Measurements from ENCODE around the gene NFASC.

Gene NFASC

DNA sequence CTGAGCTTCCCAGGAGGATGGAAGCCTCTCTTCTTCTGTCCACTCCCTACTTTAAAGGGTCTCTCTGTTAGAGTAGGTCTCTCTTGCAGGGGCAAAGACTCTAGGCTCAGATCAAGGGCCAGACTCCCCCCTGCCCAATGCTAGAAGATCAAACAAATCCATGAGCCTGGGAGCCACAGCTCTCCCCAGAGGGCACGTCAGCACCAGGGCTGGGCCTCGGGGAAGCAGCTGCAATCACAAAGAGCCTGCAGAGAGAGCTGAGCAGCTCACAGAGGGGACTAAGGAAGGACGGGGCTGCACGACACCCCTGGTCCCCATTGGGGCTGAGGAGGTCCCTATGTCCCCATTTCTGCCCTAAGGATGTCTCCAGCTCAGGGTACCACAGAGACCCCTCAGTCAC, 176.2 kb downstream of the NFASC start:
- no peak for DNase-seq

DNA sequence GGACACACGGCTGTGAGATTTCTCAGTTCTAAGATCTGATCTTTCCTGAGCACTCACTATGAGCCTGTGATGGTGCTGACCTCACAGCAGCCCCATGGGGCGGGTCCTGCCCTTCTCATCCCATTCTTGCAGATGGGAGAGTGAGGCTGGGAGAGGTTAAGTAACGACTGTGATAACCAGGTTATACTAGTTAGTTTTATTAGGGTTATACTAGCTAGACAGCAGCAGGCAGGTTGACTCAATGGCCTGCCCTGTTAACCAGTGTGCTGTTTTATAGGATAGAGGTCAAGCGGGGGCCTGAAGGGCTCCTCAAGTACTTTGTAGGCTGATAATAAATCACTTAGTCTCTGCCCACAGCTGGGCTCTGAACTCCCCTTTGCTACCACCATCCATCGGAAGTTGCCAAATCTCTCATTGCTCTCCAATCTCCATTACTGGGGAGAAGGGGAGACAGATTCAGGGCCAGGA, 177.1 kb downstream of the NFASC start:
- DNase-seq = no peak

DNA sequence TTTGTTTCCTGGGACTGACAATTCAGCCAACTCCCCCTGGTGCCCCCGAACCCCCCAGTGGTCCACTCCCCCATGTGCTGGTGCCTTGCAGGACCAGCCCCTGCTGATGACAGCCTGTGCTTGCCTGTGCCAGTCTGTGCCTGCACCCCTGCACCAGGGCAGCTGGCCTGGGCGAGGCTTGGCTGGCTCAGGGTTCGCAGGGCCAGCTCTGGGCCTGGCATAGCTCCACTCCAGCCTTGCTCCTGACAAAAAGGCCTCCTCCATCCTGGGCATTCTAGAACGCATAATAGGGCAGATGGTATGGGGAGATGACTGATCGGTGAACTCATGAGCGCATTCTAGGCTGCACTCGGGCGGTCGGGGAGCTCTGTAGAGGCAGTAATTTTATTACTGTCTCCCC, 177.7 kb downstream of the NFASC start:
- DNase-seq = no peak

DNA sequence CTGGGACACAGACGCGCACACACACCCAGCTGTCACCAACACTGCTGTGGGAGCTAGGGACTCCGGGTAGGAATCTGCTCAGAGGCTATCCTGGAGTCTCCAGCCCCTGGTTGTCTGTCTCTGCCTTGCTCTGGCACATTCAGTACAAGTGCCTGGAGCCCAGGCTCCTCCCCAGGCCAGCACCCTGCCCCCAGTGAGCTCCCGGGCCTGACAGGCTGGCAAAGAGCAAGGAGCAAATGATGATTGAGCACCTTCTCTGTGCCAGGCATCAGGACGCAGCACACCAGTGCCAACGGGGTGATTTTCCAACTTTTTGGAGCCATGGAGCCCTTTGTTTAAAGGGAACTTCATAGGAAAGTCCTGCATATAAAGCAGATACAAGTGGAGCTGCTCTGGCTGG, 178.8 kb downstream of the NFASC start:
- no peak for DNase-seq

- no peak for DNase-seq
Measured at GRCh38 chr1:205052690-205053089, 182.0 kb downstream of the NFASC start.

DNA sequence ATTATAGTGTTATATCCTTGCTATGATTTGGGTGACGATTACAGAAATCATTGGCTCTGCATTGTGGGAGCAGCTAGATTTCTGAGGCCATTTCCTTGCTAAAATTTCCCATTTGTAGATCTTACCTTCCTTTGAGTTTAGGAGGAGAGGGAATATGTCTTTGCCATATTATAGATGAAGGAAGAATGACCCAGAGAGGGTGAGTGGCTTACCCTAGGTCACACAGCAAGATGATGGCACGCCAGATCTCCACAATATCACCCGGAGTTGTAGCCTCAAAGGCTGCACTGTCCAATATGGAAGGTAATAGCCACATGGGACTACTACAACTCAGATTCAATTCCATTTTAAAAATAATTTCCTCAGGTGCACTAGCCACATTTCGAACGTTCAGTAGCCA, 182.6 kb downstream of the NFASC start:
- DNase-seq = no peak

DNA sequence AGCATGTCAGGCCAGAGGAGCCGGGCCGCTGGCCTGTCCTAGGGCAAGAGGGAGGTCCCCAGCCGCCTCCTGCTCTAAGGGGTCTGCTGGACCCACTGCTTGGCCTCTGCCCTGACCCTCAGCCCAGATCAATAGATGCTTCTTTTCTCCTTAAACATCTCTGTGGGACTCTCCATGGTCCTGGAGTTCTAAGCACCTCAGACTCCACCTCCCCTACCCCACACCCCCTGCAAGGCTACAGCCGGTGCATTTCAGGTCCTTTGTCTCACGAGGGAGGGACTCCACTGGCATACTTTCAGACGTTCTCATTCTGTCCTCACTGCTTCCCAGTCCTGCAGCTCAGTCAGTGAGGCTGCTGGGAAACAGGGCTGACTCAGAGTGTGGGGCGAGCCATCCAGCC, 183.4 kb downstream of the NFASC start:
- DNase-seq = no peak

GRCh38 chr1:205056188-205056611, 185.5 kb downstream of the NFASC start:
- DNase-seq = no peak

DNA sequence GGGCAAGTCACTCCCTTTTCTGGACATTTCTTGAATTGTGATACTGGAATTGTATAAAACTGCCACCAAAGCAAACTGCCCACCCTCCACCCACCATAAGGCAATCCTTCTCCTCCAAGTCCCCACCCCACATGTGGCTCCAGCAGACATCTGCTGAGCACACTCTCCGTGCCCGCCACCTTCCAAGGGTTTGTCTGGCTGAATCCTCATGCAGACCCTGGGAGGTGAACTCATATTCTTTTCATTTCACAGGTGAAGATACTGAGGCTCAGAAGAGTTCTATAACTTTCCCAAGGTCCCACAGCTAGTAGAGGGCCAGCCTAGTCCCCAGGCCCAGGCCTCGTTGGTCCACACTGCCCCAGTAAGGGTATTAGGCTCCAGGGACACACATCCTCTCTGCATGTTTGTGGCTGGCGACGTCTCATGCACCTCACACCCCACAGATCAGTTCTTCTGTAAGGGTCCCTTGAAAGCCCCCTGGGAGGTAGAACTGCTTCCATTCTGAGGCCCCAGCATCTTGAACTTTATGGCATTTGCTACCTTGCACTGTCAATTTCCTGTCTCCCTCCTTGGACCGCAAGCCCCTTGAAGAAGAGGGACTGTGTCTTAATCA, 186.4 kb downstream of the NFASC start:
- no peak for DNase-seq

DNA sequence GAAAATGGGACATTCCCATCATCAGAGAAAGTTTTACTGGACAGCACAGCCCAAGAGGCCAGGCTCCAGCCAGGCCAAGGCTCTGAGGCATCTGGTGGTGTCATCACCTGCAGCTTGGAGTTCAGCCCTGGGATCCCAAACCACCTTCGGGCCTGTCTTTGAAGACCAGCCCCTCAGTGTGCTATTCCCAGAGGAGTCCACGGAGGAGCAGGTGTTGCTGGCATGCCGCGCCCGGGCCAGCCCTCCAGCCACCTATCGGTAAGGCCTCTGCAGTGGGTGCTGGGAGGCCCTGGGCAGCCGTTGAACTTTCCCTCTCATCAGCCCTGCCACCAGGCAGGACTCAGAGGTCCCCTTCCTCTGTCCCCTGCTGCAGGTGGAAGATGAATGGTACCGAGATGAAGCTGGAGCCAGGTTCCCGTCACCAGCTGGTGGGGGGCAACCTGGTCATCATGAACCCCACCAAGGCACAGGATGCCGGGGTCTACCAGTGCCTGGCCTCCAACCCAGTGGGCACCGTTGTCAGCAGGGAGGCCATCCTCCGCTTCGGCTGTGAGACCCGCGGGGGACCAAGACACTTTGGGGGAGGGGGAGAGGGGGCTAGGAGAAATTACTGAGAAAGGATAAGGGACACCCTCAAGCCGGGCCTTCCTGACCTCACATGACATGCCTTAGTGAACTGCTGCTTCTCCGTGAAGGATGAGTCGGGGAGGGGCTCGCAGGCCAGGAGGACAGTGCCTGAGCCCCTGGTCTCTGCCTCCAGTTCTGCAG, 187.3 kb downstream of the NFASC start:
- no peak for DNase-seq

DNA sequence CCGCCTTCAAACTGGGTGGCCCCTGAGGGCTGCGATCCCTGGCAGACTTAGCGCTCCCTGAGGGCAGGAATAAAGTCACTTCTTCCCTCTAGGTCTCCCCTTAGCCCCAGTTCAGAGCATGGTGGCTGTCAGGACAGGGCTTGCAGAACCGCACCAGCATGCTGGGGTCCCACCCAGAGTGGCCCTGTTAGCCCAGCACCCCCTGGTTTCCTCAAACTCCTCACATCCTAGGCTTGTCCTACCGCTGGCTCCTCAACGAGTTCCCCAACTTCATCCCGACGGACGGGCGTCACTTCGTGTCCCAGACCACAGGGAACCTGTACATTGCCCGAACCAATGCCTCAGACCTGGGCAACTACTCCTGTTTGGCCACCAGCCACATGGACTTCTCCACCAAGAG, 188.2 kb downstream of the NFASC start:
- DNase-seq = no peak

GRCh38 chr1:205059660-205060059, 189.0 kb downstream of the NFASC start:
- DNase-seq = no peak

DNA sequence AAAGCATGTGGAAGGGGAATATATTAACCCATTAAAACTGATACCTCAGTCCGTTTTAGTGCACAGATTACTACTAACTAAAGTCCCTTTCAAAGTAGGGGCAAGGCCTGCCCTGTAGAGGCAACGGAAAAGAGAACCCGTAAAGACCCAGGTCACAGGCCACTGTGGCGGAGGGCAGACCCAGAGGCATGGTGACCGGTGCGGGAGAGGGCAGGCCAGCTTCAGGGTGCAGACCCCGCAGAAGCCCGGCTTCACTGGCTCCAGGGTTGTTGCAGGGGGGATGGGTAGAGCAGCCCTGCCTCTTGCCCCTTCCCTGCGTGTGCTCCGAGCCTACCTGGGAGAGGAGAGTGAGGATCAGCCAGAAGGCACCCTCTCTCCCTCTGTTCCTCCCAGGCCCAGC, 190.1 kb downstream of the NFASC start:
- no peak for DNase-seq

- DNase-seq = no peak
Measured at GRCh38 chr1:205061227-205061626, 190.6 kb downstream of the NFASC start.

- DNase-seq = peak; percentile 46
Measured at GRCh38 chr1:205061665-205062069, 191.0 kb downstream of the NFASC start.

- DNase-seq = no peak
Measured at GRCh38 chr1:205062319-205062718, 191.7 kb downstream of the NFASC start.

GRCh38 chr1:205062895-205063294, 192.2 kb downstream of the NFASC start:
- no peak for DNase-seq

GRCh38 chr1:205064301-205064700, 193.6 kb downstream of the NFASC start:
- no peak for DNase-seq

DNA sequence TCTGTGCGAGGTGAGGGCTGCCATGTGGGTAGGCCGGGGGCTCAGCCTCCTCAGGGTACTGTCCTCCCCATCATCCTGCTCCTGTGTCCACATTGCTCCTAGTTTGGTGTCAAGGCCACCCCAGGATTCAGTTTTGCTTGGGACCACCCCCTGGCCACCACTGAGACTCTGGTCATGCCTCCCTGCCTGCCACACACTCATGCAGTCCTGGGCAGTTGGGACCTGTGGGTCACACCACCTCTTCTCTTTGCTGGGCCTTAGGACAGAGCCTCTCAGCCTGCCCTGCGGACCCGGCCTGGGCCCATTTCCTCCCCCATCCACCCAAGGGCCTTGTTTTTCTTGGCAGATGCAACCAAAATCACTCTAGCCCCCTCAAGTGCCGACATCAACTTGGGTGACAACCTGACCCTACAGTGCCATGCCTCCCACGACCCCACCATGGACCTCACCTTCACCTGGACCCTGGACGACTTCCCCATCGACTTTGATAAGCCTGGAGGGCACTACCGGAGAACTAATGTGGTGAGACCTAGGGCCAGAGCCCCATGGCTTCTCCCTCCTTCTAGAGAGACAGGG, 194.2 kb downstream of the NFASC start:
- DNase-seq = no peak

DNA sequence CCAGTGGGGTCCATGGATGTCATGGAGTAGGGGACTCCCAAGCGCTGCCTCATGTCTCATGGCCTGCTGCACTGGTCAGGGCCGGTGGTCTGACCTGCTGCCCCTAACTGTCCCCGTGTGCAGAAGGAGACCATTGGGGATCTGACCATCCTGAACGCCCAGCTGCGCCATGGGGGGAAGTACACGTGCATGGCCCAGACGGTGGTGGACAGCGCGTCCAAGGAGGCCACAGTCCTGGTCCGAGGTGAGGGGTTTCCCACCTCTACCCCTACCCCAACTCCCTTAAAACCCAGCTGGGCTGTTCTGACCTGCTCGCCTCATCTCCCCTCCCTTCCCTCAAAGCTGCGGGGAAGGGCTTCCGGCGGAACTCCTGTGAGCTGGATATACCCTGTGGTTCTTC, 195.0 kb downstream of the NFASC start:
- DNase-seq = no peak

DNA sequence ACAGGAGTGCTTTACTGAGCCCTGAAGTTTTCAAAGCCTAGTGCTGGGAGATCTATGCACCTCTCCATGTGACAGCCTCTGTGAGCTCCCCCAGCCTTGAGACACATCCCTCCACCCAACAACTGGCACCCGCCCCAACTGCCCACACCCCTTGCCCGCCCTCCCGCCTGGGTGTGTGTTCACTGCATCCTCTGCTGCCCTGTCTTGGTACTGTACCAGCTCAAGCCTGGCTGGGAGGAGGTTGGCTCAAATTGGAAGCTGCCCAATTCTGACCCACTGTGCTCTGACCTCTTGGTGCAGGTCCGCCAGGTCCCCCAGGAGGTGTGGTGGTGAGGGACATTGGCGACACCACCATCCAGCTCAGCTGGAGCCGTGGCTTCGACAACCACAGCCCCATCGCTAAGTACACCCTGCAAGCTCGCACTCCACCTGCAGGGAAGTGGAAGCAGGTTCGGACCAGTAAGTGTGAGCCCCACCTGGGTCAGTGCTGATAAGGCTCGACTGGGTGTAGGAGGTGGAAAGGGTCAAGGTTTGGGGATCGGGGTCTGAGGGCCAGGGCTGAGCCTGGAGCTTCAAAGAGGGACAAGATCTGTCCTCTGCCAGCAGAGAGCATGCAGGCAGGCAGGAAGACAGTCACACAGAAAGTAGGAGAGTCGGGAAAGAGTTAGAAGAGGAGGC, 195.6 kb downstream of the NFASC start:
- DNase-seq = no peak

DNA sequence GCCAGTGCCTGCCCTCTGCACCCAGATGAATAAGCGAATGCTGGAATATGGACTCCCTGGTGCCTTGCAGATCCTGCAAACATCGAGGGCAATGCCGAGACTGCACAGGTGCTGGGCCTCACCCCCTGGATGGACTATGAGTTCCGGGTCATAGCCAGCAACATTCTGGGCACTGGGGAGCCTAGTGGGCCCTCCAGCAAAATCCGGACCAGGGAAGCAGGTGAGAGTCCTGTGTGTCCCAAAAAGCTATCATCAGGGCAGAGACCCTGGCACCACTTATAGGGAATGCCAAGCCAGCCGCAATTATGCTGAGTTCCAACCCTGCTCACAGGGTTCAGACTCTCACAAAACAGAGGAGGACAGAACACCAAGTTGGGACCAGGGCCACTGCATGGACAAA, 196.4 kb downstream of the NFASC start:
- no peak for DNase-seq

DNA sequence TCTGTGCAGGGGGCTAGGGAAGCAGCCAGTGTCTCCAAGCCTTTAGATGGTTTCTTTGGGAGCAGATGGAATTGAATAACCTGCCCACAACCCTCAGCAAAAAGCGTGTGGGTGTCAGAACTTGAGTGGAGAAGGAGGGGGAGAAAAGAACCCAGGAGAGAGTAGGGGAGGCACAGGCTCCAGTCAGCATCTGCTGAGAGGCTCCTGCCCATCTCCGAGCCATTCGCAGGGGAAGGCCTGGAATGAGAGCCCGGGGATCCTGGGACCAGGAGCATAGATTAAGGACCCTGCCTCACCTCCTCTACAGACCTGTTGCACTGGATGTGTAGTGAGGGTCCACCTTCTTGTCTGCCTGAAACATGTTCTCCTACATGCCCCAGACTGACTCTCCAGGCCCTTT, 197.3 kb downstream of the NFASC start:
- no peak for DNase-seq
